GM19099 (cell line): ENCODE results near the gene P2RX3.

ENCODE experiments used
- POLR2A ChIP-seq: IDR thresholded peaks from 3 replicates; pipeline ENCODE4 v1.6.1; 2011; ENCODE audit warnings: low read depth; ENCODE audit not compliant: insufficient read length; ENCODE audit errors: extremely low read depth

Gene P2RX3

DNA sequence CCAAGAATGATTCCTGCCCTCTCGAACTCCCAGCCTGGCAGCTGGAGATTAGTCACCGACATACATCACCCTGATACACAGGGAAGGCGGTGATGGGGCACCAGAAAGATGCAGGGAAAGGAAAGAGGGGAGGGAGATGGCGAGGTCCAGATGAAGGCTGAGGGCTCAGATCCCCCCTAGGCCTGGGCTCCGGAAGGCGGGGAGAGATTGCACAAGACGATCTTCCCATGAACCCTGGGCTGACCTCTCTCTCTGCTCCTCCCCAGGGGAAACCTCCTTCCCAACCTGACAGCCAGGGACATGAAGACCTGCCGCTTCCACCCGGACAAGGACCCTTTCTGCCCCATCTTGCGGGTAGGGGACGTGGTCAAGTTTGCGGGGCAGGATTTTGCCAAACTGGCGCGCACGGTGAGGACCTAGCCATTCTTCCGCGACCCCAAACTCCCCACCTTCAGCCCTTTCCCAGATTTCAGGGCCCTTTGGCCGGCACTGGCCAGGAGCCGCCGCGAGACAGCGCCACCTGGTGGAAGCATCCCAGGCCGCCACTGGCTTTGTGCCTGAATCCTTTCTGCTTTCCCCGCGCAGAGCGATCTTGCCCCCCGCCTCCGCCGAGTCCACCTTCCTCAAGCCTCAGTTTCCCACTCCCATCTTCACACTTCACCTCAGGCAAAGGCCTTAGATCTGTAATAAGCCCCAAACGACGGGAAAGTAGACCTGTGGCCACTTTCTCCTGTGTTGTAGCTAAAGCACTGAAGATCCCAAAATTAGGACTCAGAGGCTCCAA is 11.5 kb downstream of the P2RX3 start:
- TF ChIP-seq POLR2A = no peak

GRCh38 chr11:57353036-57353435 is 14.9 kb downstream of the P2RX3 start:
- TF ChIP-seq POLR2A = no peak

DNA sequence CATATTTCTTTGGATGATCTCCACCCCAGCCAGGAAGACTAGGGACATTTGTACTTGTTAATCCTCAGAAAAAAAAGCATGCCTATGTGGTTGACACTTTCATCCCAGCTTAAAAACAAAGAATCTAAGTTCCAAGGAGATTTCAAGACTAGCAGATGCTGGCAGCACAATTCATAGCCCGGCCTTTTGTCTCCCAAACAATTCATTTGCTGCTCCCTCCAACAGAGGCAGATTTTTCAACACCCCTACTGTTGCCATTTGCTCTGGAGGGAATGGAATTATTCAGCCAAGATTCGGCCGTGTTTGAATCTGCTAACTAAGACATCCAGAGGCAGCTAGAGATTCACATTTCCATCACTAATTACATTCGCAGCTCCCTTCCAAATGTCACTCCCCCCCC is 15.3 kb downstream of the P2RX3 start:
- TF ChIP-seq POLR2A = no peak

GRCh38 chr11:57353852-57354251 is 15.7 kb downstream of the P2RX3 start:
- TF ChIP-seq POLR2A = no peak

GRCh38 chr11:57354699-57355098 is 16.5 kb downstream of the P2RX3 start:
- no peak for TF ChIP-seq POLR2A

DNA sequence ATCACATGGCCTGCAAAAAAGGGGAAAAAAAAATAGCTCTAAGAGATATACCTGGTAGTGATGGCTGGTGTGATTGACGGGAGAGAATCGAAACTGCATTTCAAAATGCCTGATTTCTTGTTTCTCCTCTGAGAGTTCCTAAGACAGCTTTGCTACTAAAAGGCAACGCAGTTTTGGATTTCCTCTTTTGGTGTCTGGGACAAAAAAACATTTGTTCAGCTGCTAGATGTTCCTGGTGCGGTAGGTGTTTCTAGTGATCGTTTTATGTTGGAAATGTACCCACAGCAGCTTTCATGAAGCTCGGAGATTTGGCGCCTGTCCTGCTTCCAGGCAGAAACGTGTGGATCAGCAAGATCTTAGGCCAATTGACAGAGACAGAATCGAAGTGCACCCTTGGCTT is 18.1 kb downstream of the P2RX3 start:
- no peak for TF ChIP-seq POLR2A

GRCh38 chr11:57357310-57357709 is 19.2 kb downstream of the P2RX3 start:
- TF ChIP-seq POLR2A = no peak

- TF ChIP-seq POLR2A = no peak
Measured at GRCh38 chr11:57357856-57358255, 19.7 kb downstream of the P2RX3 start.

DNA sequence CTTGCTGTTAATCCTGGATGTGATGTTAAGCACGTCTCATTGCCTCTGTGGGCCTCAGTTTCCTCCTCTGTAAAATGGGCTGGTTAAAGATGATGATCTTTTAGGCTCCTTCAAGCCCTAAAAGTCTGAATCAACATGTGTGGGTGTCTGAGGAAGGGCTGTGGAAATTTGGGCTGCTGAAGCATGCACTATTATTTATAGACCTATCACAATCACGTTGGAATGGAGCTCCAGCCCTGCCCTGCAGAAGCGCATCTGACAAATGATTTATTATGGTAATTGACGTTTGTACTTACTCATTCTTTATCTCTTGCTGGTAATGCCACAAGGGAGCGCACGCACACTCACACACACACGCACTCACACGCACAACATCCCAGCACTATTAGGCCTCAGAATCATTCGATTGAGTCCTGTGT is 20.4 kb downstream of the P2RX3 start:
- no peak for TF ChIP-seq POLR2A

DNA sequence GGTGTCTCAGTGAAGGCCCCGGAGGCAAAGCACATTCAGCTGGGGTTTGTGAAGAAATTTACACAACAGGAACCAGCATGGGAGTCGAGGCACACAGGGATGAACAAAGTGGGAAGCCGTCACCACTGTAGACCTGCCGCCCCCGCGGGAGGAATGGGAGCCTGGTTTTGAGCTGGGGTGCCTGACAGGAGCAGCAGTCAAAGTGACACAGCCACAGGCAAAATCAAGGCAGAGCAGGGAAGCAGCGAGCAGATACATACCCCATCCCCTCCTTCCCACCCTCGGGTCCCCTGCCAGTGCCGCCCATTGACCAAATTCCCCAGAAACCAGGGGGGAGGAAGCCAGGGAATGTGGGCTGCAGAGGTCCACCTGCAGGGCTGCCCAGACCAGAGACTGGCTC is 20.8 kb downstream of the P2RX3 start:
- TF ChIP-seq POLR2A = no peak

GRCh38 chr11:57359396-57359795 is 21.2 kb downstream of the P2RX3 start:
- no peak for TF ChIP-seq POLR2A

DNA sequence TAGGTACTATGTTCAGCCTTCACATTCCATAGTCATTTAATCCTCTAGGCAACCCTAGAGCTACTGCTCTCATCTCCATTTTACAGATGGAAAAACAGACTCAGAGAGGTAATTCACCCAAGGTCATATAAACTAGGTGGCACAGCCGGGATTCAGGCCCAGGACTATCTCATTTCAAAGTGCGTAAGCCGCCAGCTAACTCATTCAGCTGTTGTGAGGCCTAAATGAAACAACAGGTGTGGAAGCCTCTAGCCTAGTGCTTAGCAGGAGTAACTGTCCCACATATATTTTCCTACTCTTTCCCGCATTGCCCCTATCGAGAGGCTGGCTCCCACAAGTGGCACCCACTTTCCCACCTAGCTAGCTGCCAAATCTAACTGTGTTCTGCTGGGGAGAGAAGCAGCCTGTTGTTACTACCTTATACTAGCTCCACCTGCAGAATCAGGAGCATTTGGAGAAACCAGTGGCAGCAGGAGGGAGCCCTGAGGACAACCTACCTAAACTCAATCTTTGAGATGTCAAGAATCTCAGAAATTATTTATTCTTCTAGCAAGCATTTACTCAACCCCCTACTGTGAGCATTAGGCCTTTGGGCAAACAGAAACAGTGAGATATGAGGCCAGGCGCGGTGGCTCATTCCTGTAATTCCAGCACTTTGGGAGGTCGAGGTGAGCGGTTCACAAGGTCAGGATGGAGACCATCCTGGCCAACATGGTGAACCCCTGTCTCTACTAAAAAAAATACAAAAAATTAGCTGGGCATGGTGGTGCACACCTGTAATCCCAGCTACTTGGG is 21.9 kb downstream of the P2RX3 start:
- no peak for TF ChIP-seq POLR2A

DNA sequence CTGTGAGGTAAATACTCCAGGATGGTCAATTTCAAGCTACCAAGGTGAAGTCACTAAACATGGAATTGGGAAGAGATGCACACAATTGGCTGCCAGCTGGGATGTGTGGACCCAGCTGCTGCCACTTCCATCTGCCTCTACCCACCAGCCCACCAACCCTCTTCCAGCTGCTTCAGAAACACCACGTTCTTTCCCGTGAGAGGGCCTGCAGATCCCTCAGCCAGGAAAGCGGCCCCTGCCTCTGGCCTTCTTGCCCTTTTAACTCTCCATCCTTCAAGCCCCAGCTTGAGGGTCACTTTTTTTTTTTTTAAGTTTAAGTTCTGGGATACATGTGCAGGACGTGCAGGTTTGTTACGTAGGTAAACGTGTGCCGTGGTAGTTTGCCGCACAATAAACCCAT is 22.8 kb downstream of the P2RX3 start:
- TF ChIP-seq POLR2A = no peak

DNA sequence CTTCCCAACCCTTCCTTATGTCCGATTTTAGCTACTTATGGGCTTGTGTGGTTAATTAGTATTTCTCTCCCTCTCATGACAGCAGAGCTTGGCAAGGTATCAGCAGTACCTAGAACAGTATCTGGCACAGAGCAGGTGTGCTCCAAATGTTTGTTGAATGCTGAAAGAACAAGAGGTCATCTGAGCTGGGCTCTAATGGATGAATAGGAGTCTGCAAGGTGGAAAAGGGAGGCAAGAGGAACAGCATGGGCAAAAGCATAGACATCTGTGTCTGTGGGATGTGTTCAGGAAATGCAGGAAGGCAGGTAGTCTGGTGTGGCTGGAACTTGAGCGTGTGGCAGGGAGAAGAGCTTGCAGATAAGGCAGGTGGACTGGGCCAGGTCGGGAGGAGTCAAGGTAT is 23.8 kb downstream of the P2RX3 start:
- TF ChIP-seq POLR2A = no peak

GRCh38 chr11:57363131-57364080 is 25.3 kb downstream of the P2RX3 start:
- TF ChIP-seq POLR2A = no peak
